Right lung (tissue), 5 donors: ENCODE results near the gene HS6ST3. TPM values are rescaled to one million over a fixed set of nuclear protein-coding genes. Genes with fewer than 3 reads are reported as not detected.
"Not testable (repeated sequence)": the region's sequence is repeated elsewhere in the genome, so short reads cannot be mapped to it uniquely, and the experiment has no call there.

ENCODE experiments used
- DNase-seq, 2 donors: peaks; one replicate each; pipeline ENCODE4 v3.0.0-alpha.2; 2013
- polyA plus RNA-seq, 5 donors: library from polyadenylated mRNA; unstranded; fragments of 120-200 nt; gene quantifications; one replicate each; pipeline versions ENCODE4 v1.2.1 to v1.2.3, GENCODE V29; 2013; ENCODE audit warnings: inconsistent platforms in 1 of 5, low replicate concordance in 1 of 5; ENCODE audit not compliant: insufficient read length in 5 of 5, insufficient read depth in 1 of 5

Gene HS6ST3
- polyA plus RNA-seq, 5 donors = 0.05 to 0.10 (median 0.07) TPM

DNA sequence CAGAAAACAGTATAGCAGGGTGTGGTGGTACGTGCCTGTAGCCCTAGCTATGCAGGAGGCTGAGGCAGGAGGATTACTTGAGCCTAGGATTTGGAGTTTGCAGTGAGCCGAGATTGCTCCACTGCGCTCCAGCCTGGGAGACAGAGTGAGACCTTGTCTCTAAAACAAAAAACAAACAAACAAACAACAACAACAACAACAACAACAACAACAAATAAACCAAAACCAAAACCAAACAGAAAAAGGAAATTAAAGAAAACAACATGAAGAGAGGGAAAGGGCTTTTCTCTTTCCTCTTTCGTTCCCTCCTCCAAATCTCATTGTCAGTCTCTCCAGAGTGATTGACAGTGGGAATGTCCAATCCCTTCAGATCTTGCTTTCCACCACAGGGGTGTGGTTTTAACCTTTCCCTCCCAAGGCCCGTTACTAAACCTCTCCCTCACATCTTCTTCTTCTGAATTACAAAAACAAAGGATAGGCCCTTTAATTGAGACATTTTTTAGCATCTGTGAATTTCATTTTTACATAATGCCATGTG lies 341.2 kb downstream of the HS6ST3 start:
- no peak for DNase-seq

DNA sequence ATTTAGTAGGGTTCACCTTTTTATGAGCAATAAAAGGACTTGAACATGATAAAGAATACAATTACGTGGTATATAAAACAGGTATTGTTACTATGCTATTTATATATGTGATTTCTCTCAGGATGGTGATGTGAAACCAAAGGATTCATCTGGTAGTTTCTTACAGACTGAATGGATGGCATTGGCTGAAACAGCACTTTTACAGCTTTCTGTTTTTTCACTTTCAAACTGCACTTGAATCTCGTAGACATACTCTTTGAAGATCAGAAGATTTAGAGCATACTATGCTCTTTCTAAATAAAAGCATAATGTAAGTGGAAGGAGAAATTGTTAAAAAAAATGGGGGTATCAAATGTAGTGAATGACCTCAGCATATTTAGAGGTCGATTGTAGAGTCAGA lies 354.8 kb downstream of the HS6ST3 start:
- DNase-seq = no peak

DNA sequence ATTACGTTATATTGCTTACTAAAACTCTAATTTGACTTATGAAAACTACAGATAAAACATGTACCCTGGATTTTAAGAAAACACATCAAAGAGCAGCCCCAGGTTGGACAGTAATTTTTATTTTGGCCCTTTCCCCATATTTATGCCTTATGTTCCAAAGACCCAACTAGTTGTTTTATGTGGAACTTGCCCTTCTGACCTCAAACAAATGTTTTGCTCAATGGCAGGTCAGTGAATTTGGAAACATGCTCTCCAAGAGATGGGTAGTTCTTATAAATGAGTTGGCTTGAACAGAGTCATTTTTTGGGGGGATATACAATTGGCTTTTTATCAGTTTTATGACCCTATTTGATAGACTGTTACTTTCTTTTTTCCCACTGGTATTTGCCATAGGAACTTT lies 360.0 kb downstream of the HS6ST3 start:
- peak in 1 of 2 donors; percentile 20 for DNase-seq

DNA sequence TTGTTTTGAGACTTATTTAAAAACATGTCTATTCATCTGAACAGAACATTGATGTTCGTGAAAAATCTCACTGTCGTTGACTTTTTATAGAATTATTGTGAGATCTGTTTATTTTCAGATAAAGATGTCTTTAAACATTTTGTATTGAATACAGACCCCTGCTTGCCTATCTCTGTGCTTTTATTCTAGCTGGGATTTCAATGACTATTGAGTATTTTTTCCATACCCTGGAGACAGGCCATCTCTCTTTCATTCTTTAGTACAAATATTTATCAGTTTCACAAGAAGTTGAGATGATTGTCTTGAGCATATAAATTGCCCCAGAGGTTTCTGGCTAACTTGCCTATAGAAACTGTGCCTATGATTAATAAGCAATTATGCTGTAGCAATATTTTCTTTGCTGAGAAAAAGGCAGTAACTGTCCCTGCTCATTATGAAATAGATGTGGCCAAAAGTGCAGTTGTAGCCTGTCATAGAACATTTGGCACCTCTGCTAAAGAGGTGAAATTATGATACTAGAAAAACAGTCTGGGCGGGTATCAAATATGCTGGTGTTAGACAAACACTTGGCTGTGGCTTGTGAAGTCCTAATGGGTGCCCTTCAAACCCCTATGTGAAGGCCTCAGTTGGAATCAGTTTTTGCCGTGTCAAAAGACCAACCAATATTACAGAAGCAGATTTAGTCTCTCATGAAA lies 360.6 kb downstream of the HS6ST3 start:
- peak; percentile 48 to 71 for DNase-seq

DNA sequence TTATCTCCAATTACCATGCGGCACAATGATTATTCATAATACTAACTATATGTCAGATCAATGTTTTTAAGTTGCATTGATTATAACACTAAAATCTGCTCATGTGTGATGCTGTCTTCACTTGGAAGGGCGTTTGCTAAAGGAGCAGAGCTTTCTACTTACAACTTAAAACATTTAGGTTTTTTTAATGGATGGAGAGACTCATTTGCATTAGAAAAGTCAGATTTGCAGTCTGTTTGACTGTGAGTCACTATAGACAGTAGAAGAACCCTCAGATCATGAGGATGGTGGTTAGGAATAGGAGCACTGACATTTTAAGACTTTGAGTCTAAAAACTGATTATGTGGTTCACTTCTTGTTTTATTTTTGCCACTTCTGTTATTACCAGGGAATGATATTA lies 364.6 kb downstream of the HS6ST3 start:
- DNase-seq = no peak

DNA sequence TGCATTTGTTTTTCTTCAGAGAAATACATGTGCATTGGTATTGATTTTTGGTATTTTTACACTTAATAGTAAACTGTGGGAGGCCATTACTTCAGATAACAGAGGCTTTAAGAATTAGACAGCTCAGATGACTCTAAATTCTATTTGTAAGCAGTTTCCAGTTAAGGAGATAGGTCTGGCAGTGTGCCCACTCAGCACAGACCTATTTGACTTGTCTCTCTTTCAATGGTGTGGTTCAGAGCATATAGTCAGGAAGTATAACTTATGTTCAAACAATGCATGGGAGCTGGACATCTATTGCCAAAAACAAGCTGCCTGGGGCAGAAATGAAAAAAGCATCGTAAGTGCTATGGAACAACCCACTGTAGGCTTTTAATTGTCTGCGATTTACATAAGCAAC lies 370.7 kb downstream of the HS6ST3 start:
- no peak for DNase-seq

DNA sequence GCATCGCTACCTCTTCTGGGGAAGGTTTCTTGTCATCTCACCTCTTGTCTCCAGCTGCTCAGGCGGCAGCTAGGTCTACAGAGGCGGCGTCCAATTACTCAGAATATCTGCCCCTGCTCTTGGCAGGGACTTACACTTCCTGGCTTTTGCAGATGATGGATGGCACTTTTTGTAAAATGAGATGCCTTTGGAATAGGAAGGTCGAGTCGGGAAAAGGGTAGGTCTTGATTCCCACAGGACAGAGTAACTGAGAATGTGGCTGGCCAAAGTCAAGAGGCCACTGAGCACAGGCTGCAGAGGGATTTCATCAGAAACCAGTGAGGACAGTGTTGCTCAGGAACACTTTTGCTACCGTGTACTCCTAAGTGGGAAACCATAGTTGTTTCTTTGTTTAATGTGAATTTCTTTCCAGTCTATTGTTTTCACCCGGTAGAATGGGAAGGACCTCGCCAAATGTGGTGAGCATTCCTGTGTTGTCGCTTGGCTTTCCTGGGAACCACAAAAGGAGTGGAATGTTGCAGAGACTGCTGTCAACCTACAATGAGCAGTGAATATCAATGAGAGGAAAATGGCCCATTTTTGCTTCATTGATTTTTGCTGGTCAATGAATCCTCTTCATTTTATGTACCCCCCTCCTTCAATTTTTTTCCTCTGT lies 383.7 kb downstream of the HS6ST3 start:
- no peak for DNase-seq

DNA sequence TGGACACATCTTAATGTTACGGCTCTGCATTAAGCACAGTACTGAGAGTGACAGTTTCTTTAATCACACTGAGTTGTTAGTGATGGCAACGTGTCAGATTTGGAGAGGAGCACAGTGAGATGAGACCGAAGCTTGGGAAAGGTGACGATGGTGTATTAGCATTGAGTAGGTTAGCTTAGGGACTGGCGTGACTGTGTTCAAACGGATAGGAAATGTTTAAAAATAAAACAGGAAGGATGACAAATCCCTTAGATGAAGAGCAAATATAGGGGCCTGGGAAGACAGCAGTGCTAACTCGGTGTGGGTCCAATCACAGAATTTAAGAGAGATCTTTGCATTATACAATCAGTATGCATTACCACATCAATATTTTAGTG lies 384.3 kb downstream of the HS6ST3 start:
- DNase-seq = no peak

DNA sequence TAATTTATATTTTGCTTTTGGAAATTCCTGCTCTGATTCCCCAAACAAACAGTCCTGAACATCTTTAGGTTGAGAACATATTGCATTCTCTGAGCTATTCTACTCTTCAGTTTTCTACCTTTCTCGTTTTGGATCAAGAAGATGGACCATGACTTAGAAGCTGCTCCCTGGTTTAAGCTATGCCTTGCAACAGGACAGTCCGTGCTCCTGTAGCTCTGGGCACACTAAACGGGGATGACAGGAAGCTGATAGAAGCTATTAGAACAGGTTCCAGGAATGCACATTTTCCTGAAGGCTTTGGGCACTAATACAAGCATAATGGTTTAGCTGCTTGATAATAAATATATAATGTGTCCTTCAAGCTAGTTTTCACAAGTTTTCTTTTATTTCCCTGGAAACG lies 385.2 kb downstream of the HS6ST3 start:
- DNase-seq = no peak

DNA sequence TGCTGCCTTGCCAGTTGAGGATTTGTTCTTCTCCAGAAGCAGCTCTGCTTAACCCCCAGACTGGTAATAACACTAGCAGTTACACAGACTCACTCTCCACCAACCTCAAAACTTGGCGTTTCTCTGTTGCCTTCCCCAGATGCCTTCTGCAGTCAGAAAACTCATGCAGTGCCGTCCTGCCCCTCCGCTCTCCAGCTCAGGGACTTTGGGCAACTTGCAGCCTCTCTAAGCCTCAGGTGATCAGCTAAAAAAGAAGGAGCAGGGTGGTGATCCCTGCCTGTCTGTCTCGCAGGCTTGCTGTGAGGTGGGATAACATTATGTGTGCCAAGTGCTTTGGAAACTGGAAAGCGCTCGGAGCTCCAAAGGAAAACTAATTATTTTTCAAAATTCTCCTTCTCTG lies 391.6 kb downstream of the HS6ST3 start:
- DNase-seq = no peak

DNA sequence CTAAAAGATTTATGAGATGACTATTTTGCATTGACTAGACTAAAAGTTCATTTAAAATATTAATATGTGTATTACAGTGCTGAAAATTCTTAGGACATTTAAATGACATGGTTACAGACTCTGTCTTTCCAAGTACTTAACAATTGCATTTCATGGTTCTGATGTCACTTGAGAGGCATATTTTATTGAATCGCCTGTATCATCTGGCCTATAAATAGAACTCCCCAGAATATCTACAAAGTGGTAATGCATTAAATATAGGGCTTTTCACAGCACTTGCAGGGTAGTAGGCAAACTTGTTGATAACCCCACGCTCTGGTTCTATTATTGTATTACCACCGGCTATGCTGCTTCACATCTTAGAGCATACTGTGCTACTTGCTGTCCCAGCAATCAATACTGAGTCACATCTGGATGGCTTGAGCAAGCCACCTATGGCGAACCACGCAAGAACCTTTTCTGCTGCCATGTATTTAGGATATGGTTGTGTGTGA lies 400.6 kb downstream of the HS6ST3 start:
- DNase-seq = no peak

DNA sequence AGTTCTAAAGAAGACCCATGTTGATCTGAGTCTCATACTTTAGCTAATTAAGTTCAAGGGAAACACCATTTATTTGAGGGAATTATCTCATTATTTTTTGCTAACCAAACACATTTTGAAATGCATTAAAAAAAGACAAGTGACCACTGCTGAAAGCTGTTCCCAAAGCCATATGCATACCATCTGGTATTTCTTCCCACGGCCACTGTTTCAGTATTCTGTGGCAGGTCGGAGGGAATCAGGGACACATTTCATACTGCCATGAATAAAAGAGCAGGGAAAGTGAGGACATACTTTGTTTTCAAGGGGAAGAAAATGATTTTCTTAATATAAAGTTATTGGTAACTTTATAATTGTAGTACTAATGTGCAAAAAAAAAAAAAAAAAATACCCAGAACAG lies 401.2 kb downstream of the HS6ST3 start:
- DNase-seq = no peak

DNA sequence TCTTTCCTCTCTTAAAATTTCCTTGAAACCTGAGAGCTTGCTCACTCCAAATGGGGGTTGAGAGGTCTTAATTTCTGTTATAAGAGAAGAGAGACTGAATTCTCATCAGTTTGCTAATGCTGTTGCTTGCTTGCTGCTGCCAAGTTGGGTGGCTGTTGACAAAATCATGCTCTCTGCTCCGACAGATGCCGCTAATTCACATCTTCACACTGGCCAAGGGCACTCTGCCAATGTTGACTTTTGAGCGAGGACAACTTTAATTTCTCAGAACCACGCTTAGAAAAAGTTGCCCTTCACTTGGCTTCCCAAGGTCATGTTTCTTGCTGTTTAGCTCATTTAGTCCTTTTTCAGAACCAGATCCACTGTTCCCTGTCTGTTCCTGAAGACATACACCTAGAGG lies 402.9 kb downstream of the HS6ST3 start:
- DNase-seq = no peak

DNA sequence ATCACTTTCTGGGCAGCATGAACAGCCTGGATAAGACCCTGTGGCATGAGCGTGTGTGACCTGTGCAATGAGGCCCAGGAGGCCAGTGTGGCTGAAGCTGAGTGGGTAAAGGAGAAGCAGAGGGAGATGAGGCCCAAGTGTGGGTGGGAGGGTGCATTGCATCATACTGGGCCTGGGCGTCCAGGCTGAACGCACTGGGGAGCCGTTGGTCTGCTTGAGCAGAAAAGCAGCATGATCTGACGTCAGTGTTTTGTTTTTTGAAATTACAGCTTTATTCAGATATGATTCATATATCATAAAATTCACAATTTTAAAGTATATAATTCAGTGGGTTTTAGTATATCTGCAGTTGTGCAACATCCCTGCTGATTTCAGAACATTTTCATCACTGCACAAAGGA lies 409.7 kb downstream of the HS6ST3 start:
- no peak for DNase-seq

DNA sequence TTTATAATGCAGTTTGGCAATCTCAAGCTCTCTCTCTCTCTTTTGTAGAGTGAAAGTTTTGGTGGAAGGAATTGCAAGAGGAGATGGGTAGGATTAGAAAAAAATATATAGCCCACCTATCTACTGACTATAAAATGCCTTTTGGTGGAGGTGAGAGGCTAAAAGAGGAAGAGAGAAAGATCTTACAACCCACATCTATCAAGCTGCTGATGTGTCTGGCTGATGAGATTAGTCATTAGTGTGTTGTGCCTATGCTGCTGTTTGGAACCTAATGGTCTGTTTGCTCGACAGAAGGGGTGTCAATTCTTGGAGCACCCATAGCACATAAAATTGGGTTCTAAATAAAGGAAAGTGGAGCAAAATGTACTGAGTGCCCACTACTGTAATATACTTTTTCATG lies 411.0 kb downstream of the HS6ST3 start:
- DNase-seq = no peak

DNA sequence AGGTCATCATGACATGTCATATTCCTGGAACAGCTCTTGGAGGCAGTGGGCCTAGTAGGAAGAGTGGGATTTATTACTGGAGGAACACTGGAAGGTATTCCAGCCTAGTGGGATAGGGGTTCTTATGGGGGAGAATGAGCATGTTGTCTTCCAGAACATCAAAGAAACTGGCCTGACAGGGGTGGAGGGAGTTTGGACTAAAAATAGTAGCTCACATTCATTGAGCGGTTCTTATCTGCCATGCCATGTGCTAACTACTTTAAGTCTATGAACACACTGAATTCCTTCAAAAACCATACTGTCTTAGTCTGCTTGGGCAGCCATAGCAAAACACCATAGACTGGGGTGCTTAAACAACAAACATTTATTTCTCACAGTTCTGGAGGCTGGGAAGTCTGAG lies 413.6 kb downstream of the HS6ST3 start:
- DNase-seq = no peak

DNA sequence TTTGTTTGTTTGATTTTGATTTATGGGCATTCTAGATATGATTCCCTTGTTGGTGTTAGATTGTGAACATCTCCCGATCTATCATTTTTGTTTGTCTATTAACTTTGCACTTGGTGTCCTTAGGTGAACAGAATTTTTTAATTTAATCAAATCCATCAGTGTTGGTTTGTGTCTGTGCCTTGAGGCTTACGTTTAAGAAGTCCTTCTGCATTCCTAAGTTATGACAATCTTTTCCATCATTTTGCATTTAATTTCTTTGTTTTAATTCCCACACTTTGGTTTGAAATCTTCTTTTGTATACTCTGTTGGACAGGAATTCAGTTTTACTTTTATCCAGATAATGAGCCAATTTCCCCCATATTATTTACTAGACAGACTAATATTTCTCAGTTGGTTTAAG lies 421.7 kb downstream of the HS6ST3 start:
- no peak for DNase-seq

DNA sequence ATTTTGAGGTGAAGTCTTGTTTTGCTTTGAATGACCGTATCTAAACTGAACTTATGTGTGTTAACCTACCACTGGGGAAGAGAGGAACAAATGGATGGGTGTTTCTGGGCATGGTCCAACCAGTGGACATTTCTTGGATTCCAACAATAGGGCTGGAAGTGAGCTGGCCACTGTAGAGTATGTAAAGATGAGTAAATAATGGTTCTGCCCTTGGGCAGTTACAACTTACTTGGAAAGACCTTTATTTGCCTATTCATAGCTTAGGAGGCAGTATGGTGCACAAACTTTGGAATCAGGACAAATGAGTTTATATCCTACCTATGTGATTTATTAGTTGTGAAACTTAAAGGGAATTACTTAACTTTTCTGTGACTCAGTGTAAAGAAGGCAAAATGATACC lies 429.5 kb downstream of the HS6ST3 start:
- no peak for DNase-seq

DNA sequence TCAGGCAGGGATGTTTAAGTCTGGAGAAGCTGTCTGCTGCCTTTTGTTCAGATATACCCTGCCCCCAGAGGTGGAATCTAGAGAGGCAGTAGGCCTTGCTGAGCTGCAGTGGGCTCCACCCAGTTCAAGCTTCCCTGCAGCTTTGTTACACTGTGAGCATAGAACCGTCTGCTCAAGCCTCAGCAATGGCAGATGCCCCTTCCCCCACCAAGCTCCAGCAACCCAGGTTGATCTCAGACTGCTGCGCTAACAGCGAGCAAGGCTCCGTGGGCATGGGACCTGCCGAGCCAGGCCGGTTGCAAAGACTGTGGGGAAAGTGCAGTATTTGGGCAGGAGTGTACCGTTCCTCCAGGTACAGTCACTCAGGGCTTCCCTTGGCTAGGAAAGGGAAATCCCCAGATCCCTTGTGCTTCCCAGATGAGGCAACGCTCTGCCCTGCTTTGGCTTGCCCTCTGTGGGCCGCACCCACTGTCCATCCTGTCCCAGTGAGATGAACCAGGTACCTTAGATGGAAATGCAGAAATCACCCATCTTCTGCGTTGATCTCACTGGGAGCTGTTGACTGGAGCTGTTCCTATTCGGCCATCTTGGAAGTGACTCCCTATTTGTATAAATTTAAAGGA lies 434.6 kb downstream of the HS6ST3 start:
- DNase-seq = not testable (repeated sequence)

DNA sequence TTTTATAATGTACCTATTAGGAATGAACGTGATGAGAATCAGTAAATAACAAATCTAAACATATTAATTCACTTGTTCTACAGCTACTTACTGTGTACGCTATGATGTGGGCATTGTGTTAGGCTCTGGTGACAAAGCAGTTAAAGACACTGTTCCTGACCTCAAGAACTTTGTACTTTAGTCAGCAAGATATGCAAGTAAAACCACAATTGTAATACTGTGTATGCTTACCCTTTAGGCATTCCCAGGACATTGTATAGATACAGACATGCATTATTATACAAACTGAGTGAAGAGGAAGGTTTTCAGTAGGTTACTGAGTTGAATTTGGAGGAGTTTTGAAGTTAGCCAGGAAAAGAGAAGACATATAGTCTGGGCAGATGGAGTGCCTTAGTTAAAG lies 435.8 kb downstream of the HS6ST3 start:
- no peak for DNase-seq

DNA sequence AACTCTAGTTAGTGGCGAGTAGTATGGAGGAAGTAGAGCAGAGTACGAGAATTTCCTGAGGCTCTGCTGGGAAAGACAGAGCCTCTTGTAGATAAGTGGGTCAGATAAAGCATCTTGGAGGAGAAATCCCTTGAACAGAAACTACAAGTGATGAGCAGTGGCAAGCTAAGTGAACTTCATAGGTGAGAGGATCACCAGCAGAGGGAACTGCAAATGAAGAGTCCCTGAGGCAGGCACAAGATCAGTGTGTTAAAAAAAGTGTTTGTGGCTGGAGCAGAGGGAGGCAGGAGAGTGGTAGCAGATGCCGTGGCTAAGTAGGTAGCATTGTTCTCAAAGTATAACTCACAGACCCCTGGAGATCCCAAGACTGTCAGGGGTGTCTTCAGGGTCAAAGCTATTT lies 437.6 kb downstream of the HS6ST3 start:
- no peak for DNase-seq

DNA sequence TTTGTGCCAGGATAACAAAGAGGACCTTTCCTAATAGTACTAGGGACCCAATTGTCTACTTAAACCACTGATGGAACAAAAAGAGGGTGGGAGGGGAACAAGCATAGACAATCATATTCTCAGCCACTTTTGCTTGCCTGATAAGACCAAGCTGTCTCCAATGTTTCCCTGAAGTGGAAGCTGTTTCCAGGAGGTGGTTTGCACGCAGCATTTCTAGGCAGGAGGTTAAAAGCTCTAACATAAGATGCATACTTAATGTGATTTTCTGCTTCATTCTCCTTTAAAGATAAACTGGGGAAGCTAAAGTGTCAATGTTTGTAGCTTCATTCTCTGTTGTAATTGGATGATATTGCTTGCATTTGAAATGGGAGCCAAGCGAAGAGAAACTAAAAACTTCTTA lies 442.9 kb downstream of the HS6ST3 start:
- no peak for DNase-seq

DNA sequence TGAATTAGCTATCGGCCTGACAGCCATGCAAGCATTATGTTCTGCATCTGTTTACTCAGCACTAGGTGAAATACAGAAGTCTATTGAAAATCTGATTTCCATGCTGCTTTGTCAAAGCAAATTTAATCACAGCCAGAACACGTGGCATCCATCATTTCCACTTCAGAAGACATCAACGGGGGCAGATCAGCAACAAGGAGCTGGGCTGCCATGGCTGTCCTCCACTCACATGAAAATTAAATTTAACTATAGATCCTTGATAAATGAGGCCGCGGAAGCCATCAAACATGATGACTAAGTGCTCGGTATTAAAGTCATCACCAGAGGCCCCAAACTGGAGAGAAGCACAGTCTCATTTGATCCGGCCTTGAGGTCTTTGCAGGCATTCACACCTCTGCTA lies 443.5 kb downstream of the HS6ST3 start:
- no peak for DNase-seq
